GM20000 (cell line): ENCODE measurements around the gene MTG2.

ENCODE experiments used
- DNase-seq: peaks from one replicate; pipeline ENCODE4 v3.0.0; 2012; ENCODE audit warnings: low spot score
- CTCF ChIP-seq: IDR thresholded peaks from 2 replicates; pipeline ENCODE4 v1.5.1; 2012; ENCODE audit warnings: mild to moderate bottlenecking, control low read depth; ENCODE audit errors: extremely low read depth, missing control alignments

The MTG2 gene

GRCh38 chr20:62244644-62245108, 61.8 kb downstream of the MTG2 start:
- no peak for TF ChIP-seq CTCF
- no peak for DNase-seq

GRCh38 chr20:62245911-62246280, 63.1 kb downstream of the MTG2 start:
- TF ChIP-seq CTCF: no peak
- no peak for DNase-seq

DNA sequence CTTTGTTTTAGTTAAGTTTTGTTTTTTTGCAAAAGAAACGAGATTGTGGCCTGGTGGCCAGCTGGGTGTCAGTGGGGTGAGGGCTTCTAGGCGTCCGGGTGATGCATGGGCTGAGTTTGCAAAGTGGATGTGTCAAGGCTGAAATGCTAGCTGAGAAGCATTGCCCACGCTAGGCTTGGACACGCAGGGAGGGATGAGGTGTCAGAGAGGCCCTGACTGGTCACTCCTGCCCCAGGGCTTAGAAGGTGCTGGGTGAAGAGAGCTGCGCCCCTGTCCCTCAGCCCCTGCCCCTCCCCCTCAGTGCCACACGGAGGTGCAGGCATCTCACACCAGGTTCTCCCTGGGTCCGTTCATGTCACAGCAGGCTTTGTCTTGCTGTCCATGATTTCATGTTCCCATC, 63.6 kb downstream of the MTG2 start:
- DNase-seq: no peak
- no peak for TF ChIP-seq CTCF

DNA sequence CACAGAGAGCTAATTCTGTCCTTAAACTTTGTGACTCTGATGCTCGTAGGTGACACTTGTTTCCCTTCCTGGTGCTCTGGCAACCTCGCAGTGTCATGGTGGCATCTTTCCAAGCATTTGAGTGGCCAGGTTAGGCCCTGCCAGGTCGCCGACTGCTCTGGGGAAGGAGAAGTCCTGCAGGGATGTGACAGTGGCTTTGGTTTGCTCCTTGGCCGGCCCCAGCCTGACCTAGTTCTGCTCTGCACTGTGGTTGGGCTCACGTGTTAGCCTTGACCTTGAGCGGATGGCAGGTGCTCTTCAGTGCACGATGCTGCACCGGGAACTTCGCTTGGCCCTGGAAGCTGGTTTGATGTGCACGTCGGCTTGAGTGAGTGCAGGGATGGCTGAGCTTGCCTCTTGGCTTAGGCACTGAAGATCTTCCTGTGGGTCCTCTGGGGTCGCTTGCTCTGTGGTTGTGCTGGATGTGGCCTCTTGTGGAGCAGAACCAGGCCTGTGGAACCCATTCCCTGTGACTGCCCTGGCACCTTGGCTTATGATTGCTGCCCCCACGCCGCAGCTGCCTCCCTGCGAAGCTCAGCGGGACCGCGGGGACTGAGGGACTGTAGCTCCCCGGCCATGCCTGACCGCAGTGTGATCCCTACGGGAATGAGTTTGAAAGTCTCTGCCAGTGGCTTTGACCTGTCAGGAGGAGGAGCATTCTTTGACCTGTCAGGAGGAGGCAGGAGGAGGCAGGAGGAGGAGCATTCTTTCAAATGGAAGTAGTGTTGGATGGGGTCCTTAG, 64.2 kb downstream of the MTG2 start:
- no peak for DNase-seq
- TF ChIP-seq CTCF: no peak

DNA sequence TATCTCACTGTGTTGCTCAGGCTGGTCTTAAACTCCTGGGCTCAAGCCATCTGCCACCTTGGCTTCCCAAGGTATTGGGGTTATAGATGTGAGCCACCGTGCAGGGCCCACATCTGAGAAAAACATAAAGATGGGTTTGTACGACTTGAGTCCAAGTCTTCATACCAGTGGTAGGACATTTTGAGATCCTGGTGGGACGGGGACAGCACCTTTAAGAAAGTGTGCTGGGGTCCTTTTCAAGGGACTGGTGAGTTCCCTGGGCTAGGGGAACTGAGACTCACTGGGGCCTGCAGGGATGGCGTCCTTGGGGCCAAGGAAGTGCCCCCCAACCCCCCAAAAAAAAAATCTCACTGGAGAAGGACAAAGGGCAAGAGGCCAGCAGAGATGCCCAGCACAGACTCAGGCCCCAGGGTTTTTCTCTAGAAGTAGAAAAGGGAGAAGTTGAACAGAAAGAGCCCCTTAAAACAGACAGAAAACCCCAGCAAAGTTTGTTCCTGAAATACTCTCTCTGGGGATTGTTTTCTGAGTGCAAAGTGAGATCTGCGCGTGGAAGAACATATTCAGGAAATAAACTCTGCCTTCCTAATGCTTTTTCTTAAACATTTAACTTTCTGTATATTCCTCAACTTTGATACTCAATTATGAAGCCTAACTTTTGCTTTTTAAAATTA, 66.2 kb downstream of the MTG2 start:
- no peak for TF ChIP-seq CTCF
- DNase-seq: no peak

- no peak for TF ChIP-seq CTCF
- no peak for DNase-seq
Measured at GRCh38 chr20:62252342-62252966, 69.6 kb downstream of the MTG2 start.
